Retinal pigment epithelial cell (primary cell): ENCODE measurements around the gene ARID1B.

ENCODE experiments used
- DNase-seq: peaks from one replicate; pipeline ENCODE4 v3.0.0-alpha.2; 2010; ENCODE audit warnings: low read depth
- H3K4me3 ChIP-seq: 2 replicates; pipeline ENCODE4 v1.5.1; 2011; ENCODE audit warnings: mild to moderate bottlenecking, low read length, control low read depth, moderate library complexity
- CTCF ChIP-seq: conservative IDR thresholded peaks from 2 replicates; pipeline ENCODE4 v1.5.1; 2011; ENCODE audit warnings: low read depth, low read length, control low read depth, inconsistent platforms

ARID1B gene

GRCh38 chr6:156967852-156968251, 190.7 kb downstream of the ARID1B start:
- DNase-seq: no peak
- no peak for TF ChIP-seq CTCF
- no peak overlapping the region for H3K4me3 ChIP-seq

GRCh38 chr6:156969233-156969632, 192.1 kb downstream of the ARID1B start:
- no peak overlapping the region for H3K4me3 ChIP-seq
- no peak for TF ChIP-seq CTCF
- DNase-seq: no peak

- no peak overlapping the region for H3K4me3 ChIP-seq
- TF ChIP-seq CTCF: no peak
- no peak for DNase-seq
These were observed 193.5 kb downstream of the ARID1B start for GRCh38 chr6:156970595-156971112.

GRCh38 chr6:156971153-156971885, 194.1 kb downstream of the ARID1B start:
- TF ChIP-seq CTCF: no peak
- no peak overlapping the region for H3K4me3 ChIP-seq
- DNase-seq: no peak

GRCh38 chr6:156972145-156972544, 195.0 kb downstream of the ARID1B start:
- DNase-seq: no peak
- H3K4me3 ChIP-seq: no peak overlapping the region
- no peak for TF ChIP-seq CTCF

GRCh38 chr6:156974830-156975261, 197.7 kb downstream of the ARID1B start:
- no peak overlapping the region for H3K4me3 ChIP-seq
- TF ChIP-seq CTCF: no peak
- no peak for DNase-seq

GRCh38 chr6:156975414-156975813, 198.2 kb downstream of the ARID1B start:
- no peak for TF ChIP-seq CTCF
- DNase-seq: no peak
- no peak overlapping the region for H3K4me3 ChIP-seq
